ENCODE data around the gene MAP3K14. TPM values are rescaled to one million over a fixed set of nuclear protein-coding genes. Genes with fewer than 3 reads are reported as not detected.

MAP3K14 gene
- total RNA-seq, 1 experiment from 2014 or later: 16.4 TPM

- Histone ChIP-seq H3K27ac (ENCODE audit: low read depth, low read length) (no peak overlapping the region), H3K9ac (ENCODE audit: low read length) (no peak overlapping the region), H3K9me3 (ENCODE audit: control insufficient read depth in 1 of 2, insufficient read depth in 1 of 2, low read depth in 1 of 2, low read length in 2 of 2) (no peaks in the 10 kb centered on the region), H3K4me2 (ENCODE audit: low read length) (no peak overlapping the region), H3K9me2 (ENCODE audit: insufficient read depth) (no peaks in the 10 kb centered on the region), H4K20me1 (ENCODE audit: insufficient read depth) (no peaks in the 10 kb centered on the region), H3K4me3 (replicated peaks in 1 of 2; ENCODE audit: low read depth in 1 of 2, low read length in 2 of 2) (no peak overlapping the region), H3K79me2 (ENCODE audit: insufficient read depth, low read length) (no peaks in the 10 kb centered on the region), H3K36me3 (ENCODE audit: control insufficient read depth in 1 of 2, insufficient read depth in 2 of 2, low read length in 2 of 2) (peaks cover 52 to 59% of the 10 kb centered on the region in 2 experiments), H3K27me3 (ENCODE audit: insufficient read depth, low read length) (no peaks in the 10 kb centered on the region), H3K4me1 (ENCODE audit: control insufficient read depth in 1 of 2, insufficient read depth in 2 of 2, low read length in 2 of 2) (0 out of 4 replicates have a peak, but pooled peaks cover 0 to 4% of the 10 kb centered on the region in 2 experiments), H2AFZ (ENCODE audit: low read depth, low read length, poor library complexity, severe bottlenecking) (no peak overlapping the region)
- no TSS peak for BruUV-seq (replicated peaks)
- CTCF ChIA-PET: interaction anchor here (1.7 kb wide), 1 partner anchor 125 kb away, joined by 4 read pairs; no protein-coding TSS in a partner anchor
- ATAC-seq: no peak
- RAD21 ChIA-PET (ENCODE audit: low non-redundant PET in 1 of 2, low total read pairs in 2 of 2, uncharacterized antibody in 2 of 2, unreplicated experiment in 2 of 2): no interaction called here
- TF ChIP-seq CBX3 (IDR thresholded peaks at IDR 0.05; ENCODE audit: low read depth) (no peak), ATF3 (IDR thresholded peaks at IDR 0.05) (no peak)
- DNase-seq (ENCODE audit: low read depth, low spot score): no peak
- POLR2A ChIA-PET: no interaction called here
- intact Hi-C loops (cut with micrococcal nuclease): no loop called here
Observed at GRCh38 chr17:45269912-45270311, 46.9 kb downstream of the MAP3K14 start.

- Histone ChIP-seq H3K4me3 (replicated peaks in 1 of 2; ENCODE audit: low read depth in 1 of 2, low read length in 2 of 2) (no peak overlapping the region), H3K9me3 (ENCODE audit: control insufficient read depth in 1 of 2, insufficient read depth in 1 of 2, low read depth in 1 of 2, low read length in 2 of 2) (no peaks in the 10 kb centered on the region), H2AFZ (ENCODE audit: low read depth, low read length, poor library complexity, severe bottlenecking) (no peak overlapping the region), H3K4me1 (ENCODE audit: control insufficient read depth in 1 of 2, insufficient read depth in 2 of 2, low read length in 2 of 2) (0 out of 4 replicates have a peak, but pooled peaks cover 0 to 4% of the 10 kb centered on the region in 2 experiments), H3K9me2 (ENCODE audit: insufficient read depth) (no peaks in the 10 kb centered on the region), H3K27me3 (ENCODE audit: insufficient read depth, low read length) (no peaks in the 10 kb centered on the region), H3K4me2 (ENCODE audit: low read length) (no peak overlapping the region), H3K36me3 (ENCODE audit: control insufficient read depth in 1 of 2, insufficient read depth in 2 of 2, low read length in 2 of 2) (peaks cover 46 to 59% of the 10 kb centered on the region in 2 experiments), H3K27ac (ENCODE audit: low read depth, low read length) (no peak overlapping the region), H4K20me1 (ENCODE audit: insufficient read depth) (no peaks in the 10 kb centered on the region), H3K9ac (ENCODE audit: low read length) (no peak overlapping the region), H3K79me2 (ENCODE audit: insufficient read depth, low read length) (no peaks in the 10 kb centered on the region)
- POLR2A ChIA-PET: interaction anchor here (0.7 kb wide), 1 partner anchor 103 kb away, joined by 3 read pairs; no protein-coding TSS in a partner anchor
- CTCF ChIA-PET: interaction anchor here (1.3 kb wide), 1 partner anchor 10 kb away, joined by 3 read pairs; no protein-coding TSS in a partner anchor
- RAD21 ChIA-PET (ENCODE audit: low non-redundant PET in 1 of 2, low total read pairs in 2 of 2, uncharacterized antibody in 2 of 2, unreplicated experiment in 2 of 2): no interaction called here
- BruUV-seq (replicated peaks): no TSS peak
- intact Hi-C loops (cut with micrococcal nuclease): no loop called here
- DNase-seq (ENCODE audit: low read depth, low spot score) (no peak), ATAC-seq (no peak)
- TF ChIP-seq CTCF (IDR thresholded peaks at IDR 0.05 in 2 of 3, conservative IDR thresholded peaks at IDR 0.05 in 1 of 3; ENCODE audit: borderline replicate concordance in 1 of 3, insufficient read depth in 1 of 3, low read depth in 2 of 3, low read length in 2 of 3) (no peak), ATF3 (IDR thresholded peaks at IDR 0.05) (no peak), CBX3 (IDR thresholded peaks at IDR 0.05; ENCODE audit: low read depth) (no peak), ZFX (IDR thresholded peaks at IDR 0.05) (no peak), POLR2AphosphoS5 (IDR thresholded peaks at IDR 0.05; ENCODE audit: low read depth, low read length) (no peak), MAX (IDR thresholded peaks at IDR 0.05) (no peak), JUND (IDR thresholded peaks at IDR 0.05) (no peak), FOSL1 (IDR thresholded peaks at IDR 0.05; ENCODE audit: low read depth) (no peak), ELF1 (IDR thresholded peaks at IDR 0.05; ENCODE audit: borderline replicate concordance, low read depth) (no peak)
Observed at GRCh38 chr17:45267436-45268055, 49.3 kb downstream of the MAP3K14 start.

Measured in HCT116 (cell line).